HG03097 (cell line): ENCODE data around the gene ZNF19.

Experiments
- ATAC-seq: cut with Tn5 transposase; IDR thresholded peaks from one replicate; pipeline ENCODE4 v1.9.1; 2021; ENCODE audit not compliant: unreplicated experiment, low FRiP score

Gene ZNF19

DNA sequence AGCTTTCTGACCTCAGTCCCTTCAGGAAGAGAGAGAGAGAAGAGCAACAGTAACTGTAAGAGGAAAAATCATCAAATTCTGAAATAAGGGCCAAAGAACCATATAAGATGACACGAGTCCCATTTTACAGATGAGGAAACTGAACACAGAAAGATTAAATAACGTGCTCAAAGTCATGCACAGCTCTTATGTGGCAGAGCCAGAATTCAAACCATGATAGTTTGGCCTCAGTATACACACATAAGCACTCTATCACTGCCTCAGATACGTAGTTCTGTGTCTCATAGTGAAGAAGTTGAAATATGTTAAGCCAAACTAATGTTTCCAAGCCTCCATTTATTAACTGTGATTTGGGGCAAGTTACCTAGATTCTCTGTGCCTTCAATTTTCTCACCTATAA is 1.9 kb upstream of the ZNF19 start:
- ATAC-seq = no peak

GRCh38 chr16:71490361-71490760 is 1.2 kb upstream of the ZNF19 start:
- ATAC-seq = no peak

DNA sequence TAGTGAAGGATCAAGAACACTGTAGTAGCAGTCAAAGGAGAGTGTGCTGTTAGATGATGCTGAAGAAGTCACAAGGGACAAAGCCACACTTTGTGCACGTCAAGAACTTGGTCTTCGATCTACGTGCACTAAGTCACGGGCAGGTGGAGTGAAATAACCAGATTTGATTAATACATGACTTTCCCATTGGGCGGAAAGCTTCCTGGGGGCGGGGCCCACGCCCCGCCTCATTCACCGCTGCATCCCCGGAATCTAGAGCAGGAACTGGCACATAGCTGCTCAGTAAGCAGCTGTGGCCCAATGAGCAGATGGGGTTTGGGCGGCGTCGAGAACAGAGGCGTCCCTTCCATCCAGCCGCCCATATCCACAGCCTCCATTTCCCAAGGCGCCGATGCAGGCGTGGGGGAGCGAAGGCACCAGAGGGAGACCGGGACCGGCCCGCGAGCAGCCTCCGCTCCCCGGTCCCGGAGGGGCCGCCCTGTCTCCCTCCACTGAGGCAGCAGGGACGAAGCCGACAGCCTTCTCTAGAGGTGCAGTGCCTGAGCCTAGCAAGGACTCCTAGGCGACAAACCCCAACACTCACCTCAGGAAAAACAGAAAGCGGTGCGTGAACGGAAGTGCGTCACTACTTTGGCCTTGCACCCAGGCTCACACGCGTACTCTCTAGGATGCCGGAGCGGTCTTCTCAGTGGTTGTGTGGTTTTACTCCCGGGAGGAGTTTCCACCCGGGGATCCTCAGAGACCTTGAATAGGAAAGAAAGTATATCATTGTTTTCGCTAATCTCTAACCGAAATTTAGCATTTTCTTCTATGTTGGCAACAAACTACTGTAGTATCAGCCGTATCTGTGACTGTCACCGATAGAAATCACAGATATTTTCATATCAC is 4.9 kb downstream of the ZNF19 start:
- peak; percentile 92 for ATAC-seq

DNA sequence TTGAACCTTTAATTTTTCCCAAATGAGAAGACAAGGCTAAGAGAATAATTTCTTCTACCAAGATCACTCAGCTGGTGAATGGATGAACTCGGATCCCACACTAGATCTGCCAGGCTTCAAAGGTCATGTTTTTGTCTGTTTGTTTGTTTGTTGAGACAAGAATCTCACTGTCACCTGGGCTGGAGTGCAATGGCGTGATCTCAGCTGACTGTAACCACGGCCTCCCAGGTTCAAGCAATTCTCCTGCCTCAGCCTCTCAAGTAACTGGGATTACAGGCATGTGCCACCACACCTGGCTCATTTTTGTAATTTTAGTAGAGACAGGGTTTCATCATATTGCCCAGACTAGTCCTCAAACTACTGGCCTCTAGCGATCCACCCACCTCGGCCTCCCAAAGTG is 6.6 kb downstream of the ZNF19 start:
- ATAC-seq = no peak

DNA sequence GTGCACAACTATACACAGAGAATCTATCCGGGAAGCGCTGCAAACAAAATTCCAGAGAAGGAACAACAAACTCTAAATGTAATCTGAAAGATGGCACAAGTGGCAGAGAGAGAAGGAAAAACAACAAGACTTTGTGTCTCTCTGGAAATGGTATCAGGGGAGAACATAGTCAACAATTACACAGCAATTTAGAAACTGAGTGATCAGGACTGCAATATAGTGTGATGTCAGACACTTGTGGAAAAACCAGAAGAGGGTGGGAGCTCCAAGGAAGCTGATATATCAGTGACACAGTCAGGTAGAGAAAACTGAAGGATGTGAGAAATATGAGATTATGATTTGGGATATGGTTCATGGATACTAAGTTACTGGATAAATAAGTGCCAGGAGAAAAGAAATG is 8.2 kb downstream of the ZNF19 start:
- no peak for ATAC-seq

DNA sequence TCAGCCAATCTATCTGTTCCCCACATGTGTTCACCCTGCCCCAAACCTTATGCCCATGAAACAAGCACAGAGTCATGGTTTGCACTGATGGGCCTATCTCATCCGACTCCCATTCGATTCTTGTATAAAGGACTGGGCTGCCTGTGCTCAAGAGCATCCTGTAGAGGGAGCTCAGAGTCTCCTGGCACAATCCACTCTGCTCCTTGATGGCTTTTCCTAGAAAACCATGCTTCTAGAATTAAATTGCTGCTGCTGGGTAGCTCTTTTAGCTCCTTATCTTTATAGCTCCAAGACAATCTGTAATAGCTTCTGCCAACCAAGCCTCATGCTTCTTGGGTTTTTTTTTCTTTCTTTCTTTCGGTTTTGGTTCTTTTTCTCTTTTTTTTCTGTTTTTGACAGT is 9.7 kb downstream of the ZNF19 start:
- no peak for ATAC-seq

DNA sequence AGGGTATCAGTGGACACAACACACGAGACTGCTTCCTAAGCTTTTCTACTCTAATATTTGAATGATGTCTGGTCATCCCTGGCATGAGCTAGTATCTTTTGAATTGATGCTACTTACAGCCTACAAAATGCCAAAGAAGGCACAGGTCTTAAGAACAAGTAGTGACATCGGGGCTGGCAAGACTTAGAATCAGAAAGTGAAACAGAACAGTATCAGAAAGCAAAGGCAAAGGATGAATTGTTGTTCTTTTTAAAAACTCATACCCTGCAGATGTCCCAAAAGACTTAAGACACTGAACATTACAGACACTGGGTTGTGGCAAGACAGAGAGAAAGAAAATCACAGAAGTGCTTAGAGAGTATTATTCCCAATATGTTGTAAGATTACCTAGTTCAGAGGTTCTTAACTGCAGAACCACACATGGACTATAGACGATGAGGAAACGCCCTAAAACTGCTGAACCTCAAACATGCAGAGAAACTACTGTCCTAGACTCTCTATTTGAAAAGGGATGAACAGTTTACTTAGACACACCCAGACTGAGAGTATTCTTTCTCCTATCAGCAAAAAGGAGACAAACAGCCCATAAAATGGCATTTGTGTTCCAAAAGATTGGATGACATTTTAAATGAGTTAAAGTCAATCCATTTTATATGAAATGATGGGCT is 12.5 kb downstream of the ZNF19 start:
- ATAC-seq = no peak

DNA sequence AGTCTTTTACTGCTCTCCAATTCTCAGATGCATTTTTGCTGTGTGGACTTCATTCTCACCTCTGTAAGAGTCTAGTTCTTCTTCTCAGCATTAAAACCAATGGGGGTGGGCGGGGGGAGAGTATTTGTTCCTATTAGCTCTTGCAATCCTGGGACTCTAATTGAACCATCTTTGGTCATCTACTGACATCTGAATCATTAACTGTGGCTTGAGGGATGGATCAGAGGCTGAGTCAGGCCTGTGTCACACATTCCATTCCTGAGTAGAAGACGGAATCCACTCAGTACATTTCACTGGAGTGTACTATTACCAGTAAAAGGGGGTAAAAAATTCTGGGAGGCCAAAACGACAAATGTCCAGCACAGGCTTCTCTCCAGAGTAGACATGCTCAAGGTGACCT is 14.3 kb downstream of the ZNF19 start:
- ATAC-seq = no peak

DNA sequence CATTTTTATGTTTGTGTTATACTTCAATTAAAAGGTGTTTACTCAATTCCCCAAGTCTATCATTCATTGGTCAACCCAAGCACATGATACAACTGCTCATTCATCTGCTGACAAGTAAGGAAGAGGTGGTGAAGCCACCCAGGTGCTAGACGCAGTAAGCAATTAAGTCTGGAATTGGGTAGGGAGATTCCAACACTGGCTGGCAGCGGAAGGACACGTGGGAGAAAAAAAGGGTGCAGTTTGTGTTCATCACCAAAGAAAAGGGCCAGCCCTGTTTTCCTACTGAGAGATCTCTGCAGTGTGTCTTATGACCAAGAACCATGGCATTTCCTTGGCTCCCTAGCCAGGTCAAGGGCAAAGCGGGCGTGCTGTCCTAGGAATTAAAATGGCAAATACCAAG is 15.2 kb downstream of the ZNF19 start:
- no peak for ATAC-seq

GRCh38 chr16:71472931-71473330 is 16.2 kb downstream of the ZNF19 start:
- no peak for ATAC-seq

GRCh38 chr16:71472051-71472450 is 17.1 kb downstream of the ZNF19 start:
- ATAC-seq = no peak

GRCh38 chr16:71467810-71468209 is 21.3 kb downstream of the ZNF19 start:
- ATAC-seq = no peak

- ATAC-seq = no peak
Observed at GRCh38 chr16:71464231-71464630, 24.9 kb downstream of the ZNF19 start.

- ATAC-seq = peak; percentile 96
Observed at GRCh38 chr16:71461686-71462648, 27.2 kb downstream of the ZNF19 start, which contains the start of gene ZNF23. TSS of gene ZNF23 (minus strand) at chr16:71462247. CDS start at chr16:71456796, 5,451 bp downstream.

GRCh38 chr16:71460941-71461340 is 28.2 kb downstream of the ZNF19 start:
- ATAC-seq = no peak

GRCh38 chr16:71460236-71460635 is 28.9 kb downstream of the ZNF19 start:
- ATAC-seq = no peak

DNA sequence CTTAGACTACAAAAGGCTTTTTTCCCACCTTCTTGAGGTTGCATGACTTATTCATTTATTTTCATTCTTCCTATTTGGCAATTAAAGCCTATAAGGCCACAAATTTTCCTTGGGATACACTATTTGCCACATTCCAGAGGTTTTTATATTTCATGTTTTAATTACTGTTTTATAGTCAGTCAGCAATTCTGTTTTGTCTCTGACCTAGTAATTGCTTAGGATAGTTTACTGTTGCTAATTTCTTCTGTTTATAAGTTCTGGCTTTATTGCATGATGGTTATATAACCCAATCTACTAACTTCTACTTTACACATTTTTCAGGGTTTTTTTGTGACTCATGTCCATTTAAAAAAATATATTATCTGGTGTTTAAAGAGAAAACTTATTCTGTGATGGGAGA is 29.6 kb downstream of the ZNF19 start:
- no peak for ATAC-seq

- ATAC-seq = no peak
Observed at GRCh38 chr16:71456801-71457200, 32.3 kb downstream of the ZNF19 start.

- ATAC-seq = no peak
Observed at GRCh38 chr16:71453036-71453435, 36.1 kb downstream of the ZNF19 start.

GRCh38 chr16:71449020-71449419 is 40.1 kb downstream of the ZNF19 start:
- no peak for ATAC-seq
